ENCODE data around the gene ABAT. TPM values are rescaled to one million over a fixed set of nuclear protein-coding genes. Genes with fewer than 3 reads are reported as not detected.

Gene ABAT
- total RNA-seq, 1 donor from 2014 or later = 21.4 TPM

DNA sequence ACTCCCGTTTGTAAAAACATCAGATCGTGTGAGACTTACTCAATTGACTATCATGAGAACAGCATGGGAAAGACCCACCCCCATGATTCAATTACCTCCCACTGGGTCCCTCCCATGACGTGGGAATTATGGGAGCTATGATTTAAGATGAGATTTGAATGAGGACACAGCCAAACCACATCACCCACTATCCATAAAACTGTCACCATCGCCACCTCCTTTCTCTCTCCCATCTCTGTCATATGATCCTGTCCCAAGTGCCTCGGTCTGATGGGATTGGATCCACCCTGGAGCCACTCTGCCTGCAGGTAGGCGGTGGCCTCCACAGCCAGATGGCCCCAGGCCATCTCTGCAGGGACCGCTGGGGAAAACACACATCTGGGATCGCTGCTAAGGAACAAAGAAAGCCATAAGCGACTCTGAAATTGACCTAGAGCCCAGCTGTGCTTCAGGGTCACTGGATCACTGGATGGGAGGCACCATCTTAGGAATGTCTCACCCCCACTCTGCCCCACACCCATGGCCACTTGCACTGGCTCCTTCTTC lies 61.8 kb downstream of the ABAT start:
- Mint-ChIP-seq H3K4me3 (no peak overlapping the region), H3K9me3 (peaks cover 4% of the 10 kb centered on the region), H3K36me3 (peaks cover 17% of the 10 kb centered on the region), H3K27me3 (ENCODE audit: low read depth) (no peaks in the 10 kb centered on the region), H3K4me1 (no peaks in the 10 kb centered on the region), H3K27ac (no peak overlapping the region)
- no peak for DNase-seq (ENCODE audit: low spot score in 2 of 2, unreplicated experiment in 2 of 2)
- no peak for TF ChIP-seq CTCF (IDR thresholded peaks at IDR 0.05; ENCODE audit: unreplicated experiment)

DNA sequence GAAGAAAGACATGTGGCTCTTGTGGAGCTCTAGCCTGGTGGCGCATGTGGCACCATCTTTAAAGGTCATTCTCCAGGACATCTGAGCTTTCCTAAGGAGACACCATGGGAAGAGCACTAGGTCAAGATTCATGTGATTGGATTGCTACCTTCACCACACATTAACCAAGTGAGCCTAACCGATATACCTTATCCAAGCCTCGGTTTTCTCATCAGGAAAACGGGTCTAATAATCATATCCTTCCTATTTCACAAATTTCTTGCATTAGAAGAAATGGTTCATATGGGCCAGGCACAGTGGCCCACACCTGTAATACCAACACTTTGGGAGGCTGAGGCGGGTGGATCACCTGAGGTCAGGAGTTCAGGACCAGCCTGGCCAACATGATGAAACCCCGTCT lies 64.7 kb downstream of the ABAT start:
- Mint-ChIP-seq H3K27ac (no peak overlapping the region), H3K4me1 (no peaks in the 10 kb centered on the region), H3K4me3 (no peak overlapping the region), H3K27me3 (ENCODE audit: low read depth) (no peaks in the 10 kb centered on the region), H3K9me3 (peaks cover 5% of the 10 kb centered on the region), H3K36me3 (peaks cover 18% of the 10 kb centered on the region)
- no peak for DNase-seq (ENCODE audit: low spot score in 2 of 2, unreplicated experiment in 2 of 2)
- no peak for TF ChIP-seq CTCF (IDR thresholded peaks at IDR 0.05; ENCODE audit: unreplicated experiment)

DNA sequence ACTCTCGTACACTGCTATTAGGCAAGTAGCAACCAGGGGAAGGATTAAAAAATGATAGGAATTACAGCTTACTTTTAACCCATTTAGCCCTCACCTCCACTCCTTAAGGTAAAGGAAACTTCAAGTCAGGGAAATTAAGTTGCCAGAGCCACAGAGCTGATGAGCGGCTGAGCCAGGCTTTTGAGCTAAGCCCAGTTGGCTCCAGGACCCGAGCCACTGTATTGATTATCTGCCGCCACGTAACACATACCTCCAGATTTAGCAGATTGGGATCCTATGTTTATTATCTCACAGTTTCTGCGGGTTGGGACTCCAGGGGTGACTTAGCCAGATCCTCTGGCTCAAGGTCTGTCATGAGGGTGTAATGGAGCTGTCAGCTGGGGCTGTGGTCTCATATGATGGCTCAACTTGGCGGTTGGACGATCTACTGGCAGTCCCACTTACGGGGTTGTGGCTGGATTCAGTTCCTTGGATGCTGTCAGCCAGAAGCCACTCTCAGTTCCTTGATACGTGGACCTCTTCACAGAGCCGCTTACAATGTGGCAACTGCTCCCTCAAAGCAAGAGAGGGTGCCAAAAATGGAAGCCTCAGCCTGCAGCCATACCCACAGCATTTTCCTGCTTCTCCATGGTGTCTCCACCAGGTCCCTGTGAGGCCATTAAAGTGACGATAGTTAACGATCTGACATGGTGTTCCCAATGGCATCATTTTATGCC lies 65.7 kb downstream of the ABAT start:
- H3K4me3 Mint-ChIP-seq = no peak overlapping the region
- no peaks in the 10 kb centered on the region for H3K27me3 Mint-ChIP-seq (ENCODE audit: low read depth)
- no peak for DNase-seq (ENCODE audit: low spot score in 2 of 2, unreplicated experiment in 2 of 2)
- H3K4me1 Mint-ChIP-seq = no peaks in the 10 kb centered on the region
- H3K9me3 Mint-ChIP-seq = peaks cover 5% of the 10 kb centered on the region
- TF ChIP-seq CTCF (IDR thresholded peaks at IDR 0.05; ENCODE audit: unreplicated experiment) = no peak
- H3K27ac Mint-ChIP-seq = no peak overlapping the region
- H3K36me3 Mint-ChIP-seq = peaks cover 17% of the 10 kb centered on the region

- TF ChIP-seq CTCF (IDR thresholded peaks at IDR 0.05; ENCODE audit: unreplicated experiment) = no peak
- no peak for DNase-seq (ENCODE audit: low spot score in 2 of 2, unreplicated experiment in 2 of 2)
- Mint-ChIP-seq H3K9me3 (peaks cover 5% of the 10 kb centered on the region), H3K4me1 (no peaks in the 10 kb centered on the region), H3K27ac (no peak overlapping the region), H3K27me3 (ENCODE audit: low read depth) (no peaks in the 10 kb centered on the region), H3K4me3 (no peak overlapping the region), H3K36me3 (peaks cover 14% of the 10 kb centered on the region)
Measured at GRCh38 chr16:8740775-8741355, 66.4 kb downstream of the ABAT start.

DNA sequence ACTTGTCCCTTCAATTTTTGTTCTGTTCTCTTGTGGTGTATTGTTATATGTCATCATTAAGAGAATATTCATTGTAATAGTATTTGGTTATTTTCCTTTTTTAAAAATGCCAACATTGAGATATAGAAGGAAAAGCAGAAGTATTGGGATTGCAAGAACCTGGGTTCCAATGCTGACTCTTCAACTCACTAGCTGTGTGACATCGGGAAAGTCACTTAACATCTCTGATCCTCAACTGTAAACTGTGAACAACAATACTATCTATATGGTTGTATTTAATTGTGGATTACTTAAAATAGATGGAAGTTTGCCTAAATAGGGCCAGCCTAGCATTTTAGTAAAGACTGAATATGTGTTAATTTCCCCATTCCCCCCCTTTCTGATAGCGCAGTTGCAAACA lies 67.2 kb downstream of the ABAT start:
- no peak for TF ChIP-seq CTCF (IDR thresholded peaks at IDR 0.05; ENCODE audit: unreplicated experiment)
- H3K36me3 Mint-ChIP-seq = peaks cover 11% of the 10 kb centered on the region
- no peaks in the 10 kb centered on the region for H3K27me3 Mint-ChIP-seq (ENCODE audit: low read depth)
- no peaks in the 10 kb centered on the region for H3K4me1 Mint-ChIP-seq
- H3K4me3 Mint-ChIP-seq = no peak overlapping the region
- no peak overlapping the region for H3K27ac Mint-ChIP-seq
- no peak for DNase-seq (ENCODE audit: low spot score in 2 of 2, unreplicated experiment in 2 of 2)
- H3K9me3 Mint-ChIP-seq = peaks cover 5% of the 10 kb centered on the region
